ENCODE data around the gene VSTM2B.

DNA sequence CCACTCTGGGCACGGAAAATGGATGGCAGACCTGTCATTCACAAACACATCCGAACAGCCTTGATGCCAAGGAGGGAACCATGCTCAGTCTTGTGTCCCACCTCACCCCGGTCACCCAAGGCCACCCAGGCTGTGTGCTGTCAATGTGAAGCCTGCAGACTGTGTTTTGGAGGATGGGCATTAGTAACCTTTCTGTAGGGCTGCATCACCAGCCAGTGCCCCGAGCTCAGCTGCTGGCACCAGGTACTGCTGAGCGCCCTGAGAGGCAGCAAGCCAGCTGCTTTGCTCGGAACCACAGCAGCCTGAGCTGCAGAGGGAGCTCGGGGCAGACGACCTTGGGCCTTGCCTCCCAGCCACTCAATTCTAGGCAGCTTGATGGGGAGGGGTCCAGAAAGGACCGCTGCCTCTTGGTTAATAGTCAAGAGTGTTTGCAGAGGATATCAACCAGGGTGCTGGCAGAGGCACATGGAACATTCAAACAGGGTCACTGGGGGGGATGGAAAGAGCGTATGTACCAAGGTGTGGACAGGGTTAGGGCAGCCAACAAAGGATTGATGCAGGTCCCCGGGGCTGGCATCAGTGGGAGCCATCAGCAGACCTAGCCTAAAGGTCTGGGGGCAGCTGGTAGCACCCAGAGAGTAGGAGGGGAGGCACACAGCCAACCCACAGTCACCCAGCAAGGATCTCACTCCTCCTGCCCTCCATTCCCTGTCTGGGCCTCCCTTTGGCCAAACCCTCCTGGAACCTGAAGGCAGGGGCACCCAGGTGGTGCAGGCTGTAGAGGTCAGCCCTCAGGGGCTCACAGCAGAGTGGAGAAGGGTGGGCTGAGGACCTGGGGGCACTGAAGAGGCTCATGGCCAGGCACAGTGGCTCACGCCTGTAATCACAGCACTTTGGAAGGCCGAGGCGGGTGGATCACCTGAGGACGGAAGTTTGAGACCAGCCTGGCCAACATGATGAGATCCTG lies 8.1 kb downstream of the VSTM2B start:
- TF ChIP-seq, protein P1, sequence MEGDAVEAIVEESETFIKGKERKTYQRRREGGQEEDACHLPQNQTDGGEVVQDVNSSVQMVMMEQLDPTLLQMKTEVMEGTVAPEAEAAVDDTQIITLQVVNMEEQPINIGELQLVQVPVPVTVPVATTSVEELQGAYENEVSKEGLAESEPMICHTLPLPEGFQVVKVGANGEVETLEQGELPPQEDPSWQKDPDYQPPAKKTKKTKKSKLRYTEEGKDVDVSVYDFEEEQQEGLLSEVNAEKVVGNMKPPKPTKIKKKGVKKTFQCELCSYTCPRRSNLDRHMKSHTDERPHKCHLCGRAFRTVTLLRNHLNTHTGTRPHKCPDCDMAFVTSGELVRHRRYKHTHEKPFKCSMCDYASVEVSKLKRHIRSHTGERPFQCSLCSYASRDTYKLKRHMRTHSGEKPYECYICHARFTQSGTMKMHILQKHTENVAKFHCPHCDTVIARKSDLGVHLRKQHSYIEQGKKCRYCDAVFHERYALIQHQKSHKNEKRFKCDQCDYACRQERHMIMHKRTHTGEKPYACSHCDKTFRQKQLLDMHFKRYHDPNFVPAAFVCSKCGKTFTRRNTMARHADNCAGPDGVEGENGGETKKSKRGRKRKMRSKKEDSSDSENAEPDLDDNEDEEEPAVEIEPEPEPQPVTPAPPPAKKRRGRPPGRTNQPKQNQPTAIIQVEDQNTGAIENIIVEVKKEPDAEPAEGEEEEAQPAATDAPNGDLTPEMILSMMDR (IDR thresholded peaks at IDR 0.05): no peak
- TF ChIP-seq, protein P2, sequence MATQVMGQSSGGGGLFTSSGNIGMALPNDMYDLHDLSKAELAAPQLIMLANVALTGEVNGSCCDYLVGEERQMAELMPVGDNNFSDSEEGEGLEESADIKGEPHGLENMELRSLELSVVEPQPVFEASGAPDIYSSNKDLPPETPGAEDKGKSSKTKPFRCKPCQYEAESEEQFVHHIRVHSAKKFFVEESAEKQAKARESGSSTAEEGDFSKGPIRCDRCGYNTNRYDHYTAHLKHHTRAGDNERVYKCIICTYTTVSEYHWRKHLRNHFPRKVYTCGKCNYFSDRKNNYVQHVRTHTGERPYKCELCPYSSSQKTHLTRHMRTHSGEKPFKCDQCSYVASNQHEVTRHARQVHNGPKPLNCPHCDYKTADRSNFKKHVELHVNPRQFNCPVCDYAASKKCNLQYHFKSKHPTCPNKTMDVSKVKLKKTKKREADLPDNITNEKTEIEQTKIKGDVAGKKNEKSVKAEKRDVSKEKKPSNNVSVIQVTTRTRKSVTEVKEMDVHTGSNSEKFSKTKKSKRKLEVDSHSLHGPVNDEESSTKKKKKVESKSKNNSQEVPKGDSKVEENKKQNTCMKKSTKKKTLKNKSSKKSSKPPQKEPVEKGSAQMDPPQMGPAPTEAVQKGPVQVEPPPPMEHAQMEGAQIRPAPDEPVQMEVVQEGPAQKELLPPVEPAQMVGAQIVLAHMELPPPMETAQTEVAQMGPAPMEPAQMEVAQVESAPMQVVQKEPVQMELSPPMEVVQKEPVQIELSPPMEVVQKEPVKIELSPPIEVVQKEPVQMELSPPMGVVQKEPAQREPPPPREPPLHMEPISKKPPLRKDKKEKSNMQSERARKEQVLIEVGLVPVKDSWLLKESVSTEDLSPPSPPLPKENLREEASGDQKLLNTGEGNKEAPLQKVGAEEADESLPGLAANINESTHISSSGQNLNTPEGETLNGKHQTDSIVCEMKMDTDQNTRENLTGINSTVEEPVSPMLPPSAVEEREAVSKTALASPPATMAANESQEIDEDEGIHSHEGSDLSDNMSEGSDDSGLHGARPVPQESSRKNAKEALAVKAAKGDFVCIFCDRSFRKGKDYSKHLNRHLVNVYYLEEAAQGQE (IDR thresholded peaks at IDR 0.05; ENCODE audit: insufficient read depth in 1 of 2, low read depth in 2 of 2, low read length in 1 of 2): no peak
